HEK293 (cell line): Measurements from ENCODE around the gene BLVRA.

ENCODE experiments used
- FEZF1 ChIP-seq: fragments of 450-650 bp; formaldehyde crosslinking; IDR thresholded peaks from 2 replicates; pipeline ENCODE4 v1.5.1; 2016; ENCODE audit warnings: missing biosample characterization, missing genetic modification characterization
- GLIS2 ChIP-seq: fragments of 450-650 bp; formaldehyde crosslinking; IDR thresholded peaks from 2 replicates; pipeline ENCODE4 v1.5.1; 2016; ENCODE audit warnings: missing biosample characterization, missing genetic modification characterization
- HOXA7 ChIP-seq: sonication (generic); formaldehyde crosslinking; IDR thresholded peaks from 2 replicates; pipeline ENCODE4 v1.8.1; 2022; ENCODE audit warnings: missing genetic modification reagents, borderline replicate concordance
- HOXC10 ChIP-seq: sonication (generic); formaldehyde crosslinking; IDR thresholded peaks from 2 replicates; pipeline ENCODE4 v1.8.1; 2023; ENCODE audit warnings: mild to moderate bottlenecking, missing genetic modification reagents
- REPIN1 ChIP-seq: fragments of 450-650 bp; formaldehyde crosslinking; IDR thresholded peaks from 2 replicates; pipeline ENCODE4 v1.5.1; 2017; ENCODE audit warnings: missing biosample characterization, missing genetic modification characterization, low read depth
- TCF7L2 ChIP-seq: IDR thresholded peaks from 2 replicates; pipeline ENCODE4 v1.6.1; 2011; ENCODE audit warnings: low read depth, mild to moderate bottlenecking, inconsistent platforms, low read length, moderate library complexity, borderline replicate concordance
- ZBTB20 ChIP-seq: fragments of 450-650 bp; formaldehyde crosslinking; IDR thresholded peaks from 2 replicates; pipeline ENCODE4 v1.5.1; 2016; ENCODE audit warnings: missing biosample characterization, missing genetic modification characterization
- ZFHX2 ChIP-seq: fragments of 450-650 bp; formaldehyde crosslinking; conservative IDR thresholded peaks from 2 replicates; pipeline ENCODE4 v1.5.1; 2016; ENCODE audit warnings: missing biosample characterization, missing genetic modification characterization
- ZNF132 ChIP-seq: fragments of 450-650 bp; formaldehyde crosslinking; IDR thresholded peaks from 2 replicates; pipeline ENCODE4 v1.5.1; 2017; ENCODE audit warnings: missing biosample characterization, missing genetic modification characterization, borderline replicate concordance
- ZNF155 ChIP-seq: fragments of 450-650 bp; formaldehyde crosslinking; IDR thresholded peaks from 2 replicates; pipeline ENCODE4 v1.5.1; 2016; ENCODE audit warnings: missing biosample characterization, missing genetic modification characterization
- ZNF221 ChIP-seq: fragments of 450-650 bp; formaldehyde crosslinking; IDR thresholded peaks from 2 replicates; pipeline ENCODE4 v1.5.1; 2017; ENCODE audit warnings: missing biosample characterization, missing genetic modification characterization, borderline replicate concordance
- ZNF223 ChIP-seq: fragments of 450-650 bp; formaldehyde crosslinking; IDR thresholded peaks from 2 replicates; pipeline ENCODE4 v1.5.1; 2016; ENCODE audit warnings: missing biosample characterization, missing genetic modification characterization
- ZNF24 ChIP-seq: fragments of 450-650 bp; formaldehyde crosslinking; IDR thresholded peaks from 2 replicates; pipeline ENCODE4 v1.5.1; 2016; ENCODE audit warnings: missing biosample characterization, missing genetic modification characterization
- ZNF292 ChIP-seq: fragments of 450-650 bp; formaldehyde crosslinking; IDR thresholded peaks from 2 replicates; pipeline ENCODE4 v1.5.1; 2016; ENCODE audit warnings: low read depth, missing biosample characterization, missing genetic modification characterization, borderline replicate concordance
- ZNF549 ChIP-seq: fragments of 450-650 bp; IDR thresholded peaks from 2 replicates; pipeline ENCODE4 v1.5.1; 2018; ENCODE audit warnings: missing biosample characterization, missing genetic modification characterization, mild to moderate bottlenecking, inconsistent platforms, moderate library complexity
- ZNF747 ChIP-seq: fragments of 450-650 bp; formaldehyde crosslinking; IDR thresholded peaks from 2 replicates; pipeline ENCODE4 v1.5.1; 2016; ENCODE audit warnings: missing biosample characterization, missing genetic modification characterization
- ZNF837 ChIP-seq: fragments of 450-650 bp; formaldehyde crosslinking; IDR thresholded peaks from 2 replicates; pipeline ENCODE4 v1.5.1; 2016; ENCODE audit warnings: missing biosample characterization, missing genetic modification characterization
- ZSCAN30 ChIP-seq: fragments of 450-650 bp; IDR thresholded peaks from 2 replicates; pipeline ENCODE4 v1.5.1; 2018; ENCODE audit warnings: missing biosample characterization, mild to moderate bottlenecking, missing genetic modification characterization, moderate library complexity
- TF ChIP-seq, protein P1 (sequence below): sonication (generic); formaldehyde crosslinking; IDR thresholded peaks from 2 replicates; pipeline ENCODE4 v1.8.1; 2022; ENCODE audit warnings: mild to moderate bottlenecking, moderate library complexity, missing genetic modification reagents
- TF ChIP-seq, protein P2 (sequence below): fragments of 450-650 bp; formaldehyde crosslinking; IDR thresholded peaks from 2 replicates; pipeline ENCODE4 v1.5.1; 2017; ENCODE audit warnings: missing biosample characterization, missing genetic modification characterization
- TF ChIP-seq, protein P3 (sequence below): fragments of 450-650 bp; formaldehyde crosslinking; IDR thresholded peaks from 2 replicates; pipeline ENCODE4 v1.5.1; 2016; ENCODE audit warnings: missing biosample characterization, missing genetic modification characterization
- TF ChIP-seq, protein P4 (sequence below): fragments of 450-650 bp; formaldehyde crosslinking; IDR thresholded peaks from 2 replicates; pipeline ENCODE4 v1.5.1; 2016; ENCODE audit warnings: missing biosample characterization, missing genetic modification characterization
- TF ChIP-seq, protein P5 (sequence below): fragments of 450-650 bp; formaldehyde crosslinking; conservative IDR thresholded peaks from 2 replicates; pipeline ENCODE4 v1.5.1; 2016; ENCODE audit warnings: low read depth, missing biosample characterization, missing genetic modification characterization

Gene BLVRA

DNA sequence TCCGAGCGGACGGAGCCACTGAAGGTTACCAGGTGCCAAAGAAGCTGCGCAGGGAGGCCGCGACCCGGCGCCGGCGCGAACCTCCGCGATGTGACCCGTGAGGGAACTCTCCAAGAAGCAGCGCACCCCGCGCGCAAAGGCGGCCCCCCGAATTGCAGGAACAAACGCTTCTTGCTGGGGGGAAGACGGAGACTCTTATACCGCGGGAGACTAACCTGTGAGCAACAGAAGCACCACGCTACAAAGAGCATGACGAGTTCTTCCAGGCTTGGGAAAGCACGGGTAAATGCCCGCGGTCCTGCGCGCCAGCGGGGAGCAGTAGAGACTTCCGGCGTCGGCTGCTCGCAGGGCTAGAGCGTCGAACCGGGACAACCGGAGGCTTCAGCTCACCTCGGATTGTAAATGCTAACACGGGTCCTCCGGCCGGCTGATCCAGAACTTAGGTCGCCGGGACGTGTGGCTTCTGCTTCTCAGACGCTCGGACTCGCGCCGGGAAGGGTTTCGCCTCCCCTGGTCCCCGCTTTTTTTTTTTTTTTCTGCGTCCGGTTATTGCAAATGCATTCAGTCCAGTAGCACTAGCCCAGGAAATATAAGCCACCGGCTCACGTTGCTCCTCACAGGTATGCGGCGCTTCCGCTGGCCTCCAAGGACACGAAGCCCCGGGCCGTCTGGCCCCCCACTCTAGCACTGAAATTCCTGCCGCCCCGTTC lies 29.1 kb upstream of the BLVRA start, which contains the start of gene COA1 (continued):
- TF ChIP-seq ZNF837 (tag by site-specific recombination) (no peak), ZNF223 (tag by site-specific recombination) (no peak), ZSCAN30 (tag by site-specific recombination) (no peak), HOXC10 (CRISPR knock-in tag) (no peak), ZFHX2 (tag by site-specific recombination) (no peak), FEZF1 (tag by site-specific recombination) (no peak), HOXA7 (CRISPR knock-in tag) (no peak), ZNF24 (tag by site-specific recombination) (peak; percentile 68; the same call in 1 of the 2 replicates), ZNF747 (tag by site-specific recombination) (no peak), ZNF549 (tag by site-specific recombination) (no peak), ZNF221 (no peak), ZNF155 (no peak), ZNF292 (0 out of 2 replicates have a peak, but pooled peaks have one; percentile 14), ZNF132 (tag by site-specific recombination) (no peak), REPIN1 (tag by site-specific recombination) (no peak), TCF7L2 (no peak), ZBTB20 (tag by site-specific recombination) (peak; percentile 67; the same call in 1 of the 2 replicates), GLIS2 (tag by site-specific recombination) (peak; percentile 15; the same call in 1 of the 2 replicates)
- TF ChIP-seq, protein P1, sequence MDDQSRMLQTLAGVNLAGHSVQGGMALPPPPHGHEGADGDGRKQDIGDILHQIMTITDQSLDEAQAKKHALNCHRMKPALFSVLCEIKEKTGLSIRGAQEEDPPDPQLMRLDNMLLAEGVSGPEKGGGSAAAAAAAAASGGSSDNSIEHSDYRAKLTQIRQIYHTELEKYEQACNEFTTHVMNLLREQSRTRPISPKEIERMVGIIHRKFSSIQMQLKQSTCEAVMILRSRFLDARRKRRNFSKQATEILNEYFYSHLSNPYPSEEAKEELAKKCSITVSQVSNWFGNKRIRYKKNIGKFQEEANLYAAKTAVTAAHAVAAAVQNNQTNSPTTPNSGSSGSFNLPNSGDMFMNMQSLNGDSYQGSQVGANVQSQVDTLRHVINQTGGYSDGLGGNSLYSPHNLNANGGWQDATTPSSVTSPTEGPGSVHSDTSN, result no peak
- TF ChIP-seq, protein P2, sequence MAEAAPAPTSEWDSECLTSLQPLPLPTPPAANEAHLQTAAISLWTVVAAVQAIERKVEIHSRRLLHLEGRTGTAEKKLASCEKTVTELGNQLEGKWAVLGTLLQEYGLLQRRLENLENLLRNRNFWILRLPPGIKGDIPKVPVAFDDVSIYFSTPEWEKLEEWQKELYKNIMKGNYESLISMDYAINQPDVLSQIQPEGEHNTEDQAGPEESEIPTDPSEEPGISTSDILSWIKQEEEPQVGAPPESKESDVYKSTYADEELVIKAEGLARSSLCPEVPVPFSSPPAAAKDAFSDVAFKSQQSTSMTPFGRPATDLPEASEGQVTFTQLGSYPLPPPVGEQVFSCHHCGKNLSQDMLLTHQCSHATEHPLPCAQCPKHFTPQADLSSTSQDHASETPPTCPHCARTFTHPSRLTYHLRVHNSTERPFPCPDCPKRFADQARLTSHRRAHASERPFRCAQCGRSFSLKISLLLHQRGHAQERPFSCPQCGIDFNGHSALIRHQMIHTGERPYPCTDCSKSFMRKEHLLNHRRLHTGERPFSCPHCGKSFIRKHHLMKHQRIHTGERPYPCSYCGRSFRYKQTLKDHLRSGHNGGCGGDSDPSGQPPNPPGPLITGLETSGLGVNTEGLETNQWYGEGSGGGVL (tag by site-specific recombination), result no peak
- TF ChIP-seq, protein P3, sequence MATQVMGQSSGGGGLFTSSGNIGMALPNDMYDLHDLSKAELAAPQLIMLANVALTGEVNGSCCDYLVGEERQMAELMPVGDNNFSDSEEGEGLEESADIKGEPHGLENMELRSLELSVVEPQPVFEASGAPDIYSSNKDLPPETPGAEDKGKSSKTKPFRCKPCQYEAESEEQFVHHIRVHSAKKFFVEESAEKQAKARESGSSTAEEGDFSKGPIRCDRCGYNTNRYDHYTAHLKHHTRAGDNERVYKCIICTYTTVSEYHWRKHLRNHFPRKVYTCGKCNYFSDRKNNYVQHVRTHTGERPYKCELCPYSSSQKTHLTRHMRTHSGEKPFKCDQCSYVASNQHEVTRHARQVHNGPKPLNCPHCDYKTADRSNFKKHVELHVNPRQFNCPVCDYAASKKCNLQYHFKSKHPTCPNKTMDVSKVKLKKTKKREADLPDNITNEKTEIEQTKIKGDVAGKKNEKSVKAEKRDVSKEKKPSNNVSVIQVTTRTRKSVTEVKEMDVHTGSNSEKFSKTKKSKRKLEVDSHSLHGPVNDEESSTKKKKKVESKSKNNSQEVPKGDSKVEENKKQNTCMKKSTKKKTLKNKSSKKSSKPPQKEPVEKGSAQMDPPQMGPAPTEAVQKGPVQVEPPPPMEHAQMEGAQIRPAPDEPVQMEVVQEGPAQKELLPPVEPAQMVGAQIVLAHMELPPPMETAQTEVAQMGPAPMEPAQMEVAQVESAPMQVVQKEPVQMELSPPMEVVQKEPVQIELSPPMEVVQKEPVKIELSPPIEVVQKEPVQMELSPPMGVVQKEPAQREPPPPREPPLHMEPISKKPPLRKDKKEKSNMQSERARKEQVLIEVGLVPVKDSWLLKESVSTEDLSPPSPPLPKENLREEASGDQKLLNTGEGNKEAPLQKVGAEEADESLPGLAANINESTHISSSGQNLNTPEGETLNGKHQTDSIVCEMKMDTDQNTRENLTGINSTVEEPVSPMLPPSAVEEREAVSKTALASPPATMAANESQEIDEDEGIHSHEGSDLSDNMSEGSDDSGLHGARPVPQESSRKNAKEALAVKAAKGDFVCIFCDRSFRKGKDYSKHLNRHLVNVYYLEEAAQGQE (tag by site-specific recombination), result no peak; the same call in none of the 2 replicates
- TF ChIP-seq, protein P4, sequence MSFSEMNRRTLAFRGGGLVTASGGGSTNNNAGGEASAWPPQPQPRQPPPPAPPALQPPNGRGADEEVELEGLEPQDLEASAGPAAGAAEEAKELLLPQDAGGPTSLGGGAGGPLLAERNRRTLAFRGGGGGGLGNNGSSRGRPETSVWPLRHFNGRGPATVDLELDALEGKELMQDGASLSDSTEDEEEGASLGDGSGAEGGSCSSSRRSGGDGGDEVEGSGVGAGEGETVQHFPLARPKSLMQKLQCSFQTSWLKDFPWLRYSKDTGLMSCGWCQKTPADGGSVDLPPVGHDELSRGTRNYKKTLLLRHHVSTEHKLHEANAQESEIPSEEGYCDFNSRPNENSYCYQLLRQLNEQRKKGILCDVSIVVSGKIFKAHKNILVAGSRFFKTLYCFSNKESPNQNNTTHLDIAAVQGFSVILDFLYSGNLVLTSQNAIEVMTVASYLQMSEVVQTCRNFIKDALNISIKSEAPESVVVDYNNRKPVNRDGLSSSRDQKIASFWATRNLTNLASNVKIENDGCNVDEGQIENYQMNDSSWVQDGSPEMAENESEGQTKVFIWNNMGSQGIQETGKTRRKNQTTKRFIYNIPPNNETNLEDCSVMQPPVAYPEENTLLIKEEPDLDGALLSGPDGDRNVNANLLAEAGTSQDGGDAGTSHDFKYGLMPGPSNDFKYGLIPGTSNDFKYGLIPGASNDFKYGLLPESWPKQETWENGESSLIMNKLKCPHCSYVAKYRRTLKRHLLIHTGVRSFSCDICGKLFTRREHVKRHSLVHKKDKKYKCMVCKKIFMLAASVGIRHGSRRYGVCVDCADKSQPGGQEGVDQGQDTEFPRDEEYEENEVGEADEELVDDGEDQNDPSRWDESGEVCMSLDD (tag by site-specific recombination), result peak; percentile 30; the same call in 1 of the 2 replicates
- TF ChIP-seq, protein P5, sequence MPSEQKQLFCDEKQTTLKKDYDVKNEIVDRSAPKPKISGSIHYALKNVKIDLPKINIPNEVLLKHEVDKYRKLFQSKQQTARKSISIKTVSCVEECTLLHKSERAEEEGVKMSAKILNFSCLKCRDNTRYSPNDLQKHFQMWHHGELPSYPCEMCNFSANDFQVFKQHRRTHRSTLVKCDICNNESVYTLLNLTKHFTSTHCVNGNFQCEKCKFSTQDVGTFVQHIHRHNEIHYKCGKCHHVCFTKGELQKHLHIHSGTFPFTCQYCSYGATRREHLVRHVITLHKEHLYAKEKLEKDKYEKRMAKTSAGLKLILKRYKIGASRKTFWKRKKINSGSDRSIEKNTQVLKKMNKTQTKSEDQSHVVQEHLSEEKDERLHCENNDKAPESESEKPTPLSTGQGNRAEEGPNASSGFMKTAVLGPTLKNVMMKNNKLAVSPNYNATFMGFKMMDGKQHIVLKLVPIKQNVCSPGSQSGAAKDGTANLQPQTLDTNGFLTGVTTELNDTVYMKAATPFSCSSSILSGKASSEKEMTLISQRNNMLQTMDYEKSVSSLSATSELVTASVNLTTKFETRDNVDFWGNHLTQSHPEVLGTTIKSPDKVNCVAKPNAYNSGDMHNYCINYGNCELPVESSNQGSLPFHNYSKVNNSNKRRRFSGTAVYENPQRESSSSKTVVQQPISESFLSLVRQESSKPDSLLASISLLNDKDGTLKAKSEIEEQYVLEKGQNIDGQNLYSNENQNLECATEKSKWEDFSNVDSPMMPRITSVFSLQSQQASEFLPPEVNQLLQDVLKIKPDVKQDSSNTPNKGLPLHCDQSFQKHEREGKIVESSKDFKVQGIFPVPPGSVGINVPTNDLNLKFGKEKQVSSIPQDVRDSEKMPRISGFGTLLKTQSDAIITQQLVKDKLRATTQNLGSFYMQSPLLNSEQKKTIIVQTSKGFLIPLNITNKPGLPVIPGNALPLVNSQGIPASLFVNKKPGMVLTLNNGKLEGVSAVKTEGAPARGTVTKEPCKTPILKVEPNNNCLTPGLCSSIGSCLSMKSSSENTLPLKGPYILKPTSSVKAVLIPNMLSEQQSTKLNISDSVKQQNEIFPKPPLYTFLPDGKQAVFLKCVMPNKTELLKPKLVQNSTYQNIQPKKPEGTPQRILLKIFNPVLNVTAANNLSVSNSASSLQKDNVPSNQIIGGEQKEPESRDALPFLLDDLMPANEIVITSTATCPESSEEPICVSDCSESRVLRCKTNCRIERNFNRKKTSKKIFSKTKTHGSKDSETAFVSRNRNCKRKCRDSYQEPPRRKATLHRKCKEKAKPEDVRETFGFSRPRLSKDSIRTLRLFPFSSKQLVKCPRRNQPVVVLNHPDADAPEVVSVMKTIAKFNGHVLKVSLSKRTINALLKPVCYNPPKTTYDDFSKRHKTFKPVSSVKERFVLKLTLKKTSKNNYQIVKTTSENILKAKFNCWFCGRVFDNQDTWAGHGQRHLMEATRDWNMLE, result peak; percentile 74
